NOMO-1 treated with dmso at 0.1 percent for 144 hours (cell line): ENCODE data around the gene ATMIN.

Source experiments
- DNase-seq: peaks from one replicate; lab custom pipeline; 2025; ENCODE audit not compliant: unreplicated experiment; lab: John Stamatoyannopoulos, UW

The ATMIN gene

DNA sequence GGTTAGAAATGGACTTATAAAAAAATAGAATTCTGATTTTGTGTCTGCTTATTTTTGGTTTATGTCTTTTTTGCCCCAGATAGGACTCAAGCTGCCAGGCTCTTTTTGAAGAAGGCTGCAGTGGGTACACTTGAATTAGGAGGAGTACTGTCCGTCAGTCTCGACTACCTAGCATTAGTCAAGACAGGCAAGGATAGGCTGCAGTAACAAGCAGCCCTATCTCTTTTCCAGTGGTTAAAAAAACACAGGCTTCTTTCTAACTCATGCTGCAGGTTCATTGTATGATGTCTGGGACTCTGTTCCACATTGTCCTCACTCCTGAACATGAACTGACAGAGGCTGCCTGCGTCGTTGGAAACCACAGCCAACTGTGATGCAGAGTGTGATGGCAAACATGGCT is 33.4 kb downstream of the ATMIN start:
- DNase-seq, result no peak

DNA sequence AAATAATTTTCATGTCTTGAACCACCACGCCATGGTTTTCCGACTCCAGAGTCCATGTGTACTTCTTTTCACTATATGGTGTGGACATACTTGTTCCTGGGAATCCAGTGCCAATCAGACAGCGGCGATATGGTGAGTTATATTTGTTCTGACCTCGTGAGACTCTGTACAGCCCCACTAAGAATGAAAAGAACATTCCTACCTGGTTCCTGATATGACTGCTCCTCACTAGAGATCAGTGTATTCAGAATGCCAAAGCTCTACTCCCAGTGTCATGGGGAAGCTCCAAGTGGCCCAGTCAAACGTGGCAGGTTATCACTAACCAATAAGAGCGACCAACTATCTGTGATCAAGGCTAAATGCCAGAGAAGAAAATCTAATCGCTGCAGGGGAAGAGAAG is 35.3 kb downstream of the ATMIN start:
- no peak for DNase-seq

DNA sequence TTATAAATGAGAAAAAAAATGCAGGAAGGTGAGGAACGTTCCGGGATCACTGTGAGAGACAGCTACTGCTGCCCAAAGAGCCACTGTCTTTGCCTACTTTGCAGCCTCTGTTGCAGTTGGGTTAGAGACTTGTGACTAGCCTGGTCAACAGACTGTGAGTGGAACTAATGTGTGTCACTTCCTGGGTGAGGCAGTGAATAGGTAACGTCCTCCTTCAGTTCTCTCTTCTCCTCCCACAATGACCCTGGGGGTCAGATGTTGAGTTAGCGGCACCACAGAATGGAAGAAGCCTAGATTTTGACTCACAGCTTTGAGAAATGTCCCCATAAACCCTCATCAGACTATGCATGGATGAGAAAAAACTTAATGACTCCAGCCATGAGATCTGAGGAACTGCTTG is 36.2 kb downstream of the ATMIN start:
- DNase-seq, result no peak

DNA sequence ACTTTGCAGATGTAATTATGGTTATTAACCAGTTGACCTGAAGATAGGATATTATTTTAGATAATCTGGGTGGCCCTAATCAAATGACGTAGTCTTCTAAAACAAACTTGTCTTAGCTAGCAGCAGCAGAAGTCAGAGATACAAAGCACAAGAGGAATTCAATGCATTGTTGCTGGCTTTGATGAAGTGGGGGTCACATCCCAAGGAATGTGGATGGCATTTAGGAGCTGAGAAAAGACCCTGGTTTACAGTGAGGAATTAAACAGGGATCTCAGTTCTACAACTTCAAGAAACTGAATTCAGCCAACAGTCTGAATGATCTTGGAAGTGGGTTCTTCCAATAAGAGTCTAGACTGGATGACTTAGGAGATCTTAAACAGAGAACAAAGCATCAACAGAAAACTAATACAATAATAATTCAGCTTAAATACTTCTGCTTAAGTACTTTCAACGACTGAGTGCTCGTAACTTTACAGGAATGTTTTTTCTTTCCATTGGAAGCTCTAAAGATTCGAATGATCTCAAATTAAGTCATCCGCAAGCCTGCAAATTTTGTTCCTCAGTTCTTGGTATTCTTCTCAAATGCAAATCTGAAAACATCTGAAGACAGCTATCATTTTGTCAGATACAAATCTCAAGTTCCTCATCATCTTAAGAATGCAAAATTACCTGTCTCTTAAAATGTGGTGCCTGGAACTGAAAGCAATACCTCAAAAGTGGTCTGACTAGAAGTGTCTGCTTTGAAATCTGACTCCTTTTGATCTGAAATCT is 38.1 kb downstream of the ATMIN start:
- no peak for DNase-seq

DNA sequence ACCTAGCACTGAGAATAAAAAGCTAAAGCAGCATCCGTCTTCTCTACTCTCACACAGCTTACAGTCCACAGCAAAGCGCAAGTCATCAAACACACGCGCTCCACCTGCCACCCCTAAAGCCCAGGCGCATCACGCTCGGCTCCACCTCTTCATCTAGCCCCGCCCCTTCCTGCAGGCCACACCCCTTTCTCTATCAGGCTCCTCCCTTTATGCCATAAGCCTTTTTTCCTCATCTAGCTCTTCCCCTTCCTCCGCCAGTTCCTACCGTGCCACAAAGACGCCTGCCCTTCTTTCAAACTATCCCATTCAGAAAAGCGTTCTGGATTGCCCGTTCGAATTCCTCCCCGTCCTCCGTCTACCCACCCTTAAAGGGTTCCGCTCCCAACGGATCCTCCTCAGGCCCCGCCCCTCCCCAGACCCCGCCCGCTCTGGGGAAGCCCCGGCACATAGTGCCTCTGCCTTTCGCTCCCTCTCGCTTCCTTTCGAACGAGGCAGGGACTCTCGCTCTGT is 41.0 kb downstream of the ATMIN start:
- DNase-seq, result peak; percentile 81

DNA sequence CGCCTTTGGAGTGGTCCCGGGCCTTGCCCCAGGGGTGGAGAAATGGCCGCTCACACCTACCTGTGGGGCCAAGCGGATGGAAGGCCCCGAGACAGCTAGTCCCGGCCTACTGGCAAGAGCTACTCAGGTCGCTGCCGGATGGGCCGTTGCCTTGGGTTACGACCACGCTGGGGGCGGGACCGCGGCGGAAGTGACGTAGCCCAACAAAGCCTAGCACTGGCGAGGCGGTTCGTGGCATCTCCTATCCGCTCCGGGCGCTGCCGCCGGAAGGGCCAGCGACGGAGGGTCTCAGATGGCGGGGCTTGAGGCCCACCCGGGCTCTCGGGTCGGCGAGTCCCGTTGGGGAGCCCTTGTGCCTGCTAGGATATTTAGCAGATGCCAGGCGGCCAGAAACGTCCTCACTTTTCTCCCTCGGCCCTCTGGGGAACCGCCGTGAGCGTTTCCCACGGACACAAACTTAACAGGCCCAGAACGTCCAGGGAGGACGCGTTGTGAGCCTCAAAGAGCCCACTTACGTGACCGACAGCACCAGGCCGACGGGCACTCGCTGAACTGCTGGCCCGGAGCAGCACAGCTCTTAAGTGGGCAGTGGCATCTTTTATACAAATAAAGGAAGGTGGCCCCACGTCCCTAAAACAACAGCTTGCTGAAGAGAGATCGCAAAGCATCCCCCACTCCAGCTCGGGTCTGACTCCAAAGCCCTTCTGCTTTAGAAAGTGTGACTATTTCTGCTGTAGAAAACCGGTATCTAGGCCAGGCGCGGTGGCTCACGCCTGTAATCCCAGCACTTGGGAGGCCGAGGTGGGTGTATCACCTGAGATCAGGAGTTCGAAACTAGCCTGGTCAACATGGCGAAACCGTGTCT is 41.7 kb downstream of the ATMIN start, which contains the start of gene C16orf46:
TSS of gene C16orf46 (minus strand) at position 163 of the 865 bp plus-strand sequence. CDS start 13,283 bp downstream, outside the sequence.
- DNase-seq, result peak; percentile 81

DNA sequence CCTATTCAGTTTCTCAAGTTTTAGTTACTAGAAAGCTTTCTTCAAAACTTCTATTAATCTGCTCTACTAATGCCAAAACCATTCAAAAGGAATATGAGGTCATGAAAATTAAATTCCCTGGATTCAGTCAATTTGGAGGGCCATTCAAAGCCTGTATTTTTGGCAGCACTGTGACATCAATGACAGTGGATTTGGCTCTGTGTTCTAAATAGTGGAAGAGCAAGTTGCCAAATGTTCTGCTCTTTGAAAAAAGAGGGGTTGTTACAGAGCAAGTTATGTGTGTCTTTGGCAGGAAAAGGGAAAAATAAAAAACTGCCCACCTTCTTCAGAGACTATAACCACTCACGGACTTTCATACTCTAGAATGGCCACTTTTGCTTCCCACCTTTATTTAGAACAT is 44.6 kb downstream of the ATMIN start:
- DNase-seq, result no peak

DNA sequence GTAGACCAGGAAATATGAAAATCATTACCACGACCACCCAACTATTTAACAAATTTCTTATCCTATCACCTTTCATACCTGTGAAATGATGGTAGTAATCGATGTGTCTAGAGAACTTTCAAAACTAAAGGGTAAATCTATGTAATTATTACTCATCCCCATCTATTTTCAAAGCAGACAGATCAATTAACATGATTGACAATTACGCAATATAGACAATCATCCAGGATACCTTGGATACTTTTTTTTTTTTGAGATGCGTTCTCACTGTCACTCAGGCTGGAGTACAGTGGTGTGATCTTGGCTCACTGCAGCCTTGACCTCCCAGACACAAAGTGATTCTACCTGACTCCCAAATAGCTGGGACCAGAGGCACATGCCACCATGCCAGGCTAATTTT is 45.4 kb downstream of the ATMIN start:
- no peak for DNase-seq

DNA sequence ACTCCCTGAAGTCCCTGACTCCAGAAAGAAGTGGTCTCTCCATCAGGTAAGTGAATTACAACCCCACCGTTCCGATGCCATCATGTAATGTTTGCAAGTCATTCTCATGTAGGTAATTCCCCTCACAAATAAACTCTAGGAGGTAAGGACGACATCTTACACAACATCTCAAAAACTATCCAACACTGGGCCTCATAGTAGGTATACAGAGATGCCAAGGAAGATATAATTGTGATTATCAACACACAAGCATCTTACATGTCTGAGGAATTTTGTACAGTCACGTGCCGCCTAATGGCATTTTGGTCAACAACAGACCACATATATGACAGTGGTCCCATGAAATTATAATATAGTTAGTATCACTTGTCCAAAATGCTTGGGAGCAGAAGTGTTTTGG is 53.2 kb downstream of the ATMIN start:
- DNase-seq, result no peak

DNA sequence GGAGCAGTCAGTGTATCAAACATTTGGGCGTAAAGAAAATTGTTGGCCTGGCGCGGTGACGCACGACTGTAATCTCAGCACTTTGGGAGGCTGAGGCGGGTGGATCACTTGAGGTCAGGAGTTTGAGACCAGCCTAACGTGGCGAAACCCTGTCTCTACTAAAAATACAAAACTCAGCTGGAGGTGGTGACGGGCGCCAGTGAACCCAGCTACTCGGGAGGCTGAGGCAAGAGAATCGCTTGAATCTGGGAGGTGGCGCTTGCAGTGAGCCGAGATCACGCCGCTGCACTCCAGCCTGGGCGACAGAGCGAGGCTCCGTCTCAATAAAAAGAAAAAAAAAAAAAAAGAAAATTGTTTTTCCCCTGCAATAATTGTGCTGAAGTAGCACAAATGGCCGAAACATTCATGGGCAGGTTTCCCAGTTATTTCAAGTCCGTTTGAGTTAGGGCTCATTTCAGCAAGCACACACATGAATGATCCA is 59.2 kb downstream of the ATMIN start:
- DNase-seq, result no peak

DNA sequence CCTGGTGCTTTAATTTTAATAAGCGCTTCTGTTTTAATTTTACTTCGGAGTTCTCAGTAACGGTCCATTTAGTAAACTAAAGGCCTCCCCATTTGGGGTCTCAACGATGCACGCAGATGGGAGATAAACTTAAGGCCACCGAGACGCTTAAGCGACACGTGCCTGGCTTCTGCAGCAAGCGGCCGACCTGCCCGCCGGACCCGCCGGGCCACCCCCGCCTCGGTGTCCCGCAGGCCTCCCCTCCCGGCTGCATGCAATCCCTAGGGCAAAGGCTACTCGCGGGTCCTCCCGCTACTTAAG is 60.0 kb downstream of the ATMIN start:
- DNase-seq, result no peak

DNA sequence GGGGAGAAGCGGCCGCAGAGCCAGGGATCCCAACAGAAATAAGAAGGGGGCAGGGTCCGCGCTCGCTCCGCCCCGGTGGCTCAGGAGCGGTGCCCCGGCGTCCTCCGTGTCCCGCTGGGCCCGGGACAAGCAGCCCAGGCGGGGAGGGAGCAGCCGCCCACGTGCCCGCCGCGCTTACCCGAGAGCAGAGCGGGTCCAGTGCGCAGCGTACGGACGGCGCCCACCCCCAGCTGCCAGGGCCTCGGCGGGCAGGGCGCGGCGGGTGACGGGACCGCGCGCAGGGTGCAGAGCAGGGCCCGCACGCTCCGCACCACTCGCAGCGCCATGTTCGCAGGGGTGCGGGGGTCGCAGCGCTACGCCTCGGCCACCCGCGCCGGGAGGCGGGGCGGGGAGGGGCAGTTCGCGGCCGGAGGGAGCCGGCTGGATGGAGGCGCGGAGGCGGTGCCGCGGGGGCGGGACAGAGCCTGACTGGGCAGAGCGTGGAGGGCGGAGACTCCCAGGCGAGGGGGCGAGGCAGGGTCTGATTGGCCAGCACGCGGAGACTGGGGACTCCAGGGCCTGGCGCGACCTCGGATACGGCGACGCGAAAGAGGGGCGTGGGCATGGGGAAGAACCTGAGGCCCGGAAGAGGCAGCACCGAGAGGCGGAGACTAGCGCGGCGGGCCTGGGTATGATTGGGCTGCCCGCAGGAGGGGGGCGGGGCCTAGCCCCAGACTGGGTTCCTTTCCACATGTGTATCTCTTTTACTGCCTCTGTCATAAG is 60.5 kb downstream of the ATMIN start, which contains the start of gene GCSH:
TSS of gene GCSH (minus strand) at position 443 of the 762 bp plus-strand sequence. CDS start at position 326, 117 bp downstream.
- peak; percentile 98 for DNase-seq

DNA sequence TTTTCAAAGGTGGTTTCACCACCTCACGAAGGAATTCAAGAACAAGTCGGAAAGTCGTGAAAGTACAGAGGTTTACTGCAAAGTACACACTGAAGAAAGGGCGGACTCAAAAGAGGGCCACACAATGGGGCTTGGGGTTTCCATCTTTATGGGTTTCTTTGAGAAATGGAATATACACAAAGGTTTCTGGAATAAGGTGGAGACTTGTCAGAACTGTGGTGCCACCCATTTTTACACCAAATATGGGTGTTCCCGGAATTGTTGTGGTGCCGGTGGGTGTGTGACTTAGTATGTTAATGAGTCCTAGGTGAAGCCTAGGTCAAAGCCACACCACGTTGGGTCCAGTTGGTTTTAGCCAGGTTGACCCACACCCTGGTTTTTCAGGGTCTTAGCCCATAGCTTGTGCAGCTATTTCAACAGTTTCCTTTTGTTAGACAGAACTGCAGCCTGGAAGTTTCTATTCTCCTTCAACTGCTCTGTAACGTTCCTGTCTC is 61.1 kb downstream of the ATMIN start:
- no peak for DNase-seq
